GM21390 (cell line): ENCODE data around the gene RBM44.
"Not testable (repeated sequence)": the region's sequence is repeated elsewhere in the genome, so short reads cannot be mapped to it uniquely, and the experiment has no call there.

ENCODE experiments used
- ATAC-seq: cut with Tn5 transposase; IDR thresholded peaks from one replicate; pipeline ENCODE4 v1.9.1; 2021; ENCODE audit not compliant: unreplicated experiment

Gene RBM44, protein sequence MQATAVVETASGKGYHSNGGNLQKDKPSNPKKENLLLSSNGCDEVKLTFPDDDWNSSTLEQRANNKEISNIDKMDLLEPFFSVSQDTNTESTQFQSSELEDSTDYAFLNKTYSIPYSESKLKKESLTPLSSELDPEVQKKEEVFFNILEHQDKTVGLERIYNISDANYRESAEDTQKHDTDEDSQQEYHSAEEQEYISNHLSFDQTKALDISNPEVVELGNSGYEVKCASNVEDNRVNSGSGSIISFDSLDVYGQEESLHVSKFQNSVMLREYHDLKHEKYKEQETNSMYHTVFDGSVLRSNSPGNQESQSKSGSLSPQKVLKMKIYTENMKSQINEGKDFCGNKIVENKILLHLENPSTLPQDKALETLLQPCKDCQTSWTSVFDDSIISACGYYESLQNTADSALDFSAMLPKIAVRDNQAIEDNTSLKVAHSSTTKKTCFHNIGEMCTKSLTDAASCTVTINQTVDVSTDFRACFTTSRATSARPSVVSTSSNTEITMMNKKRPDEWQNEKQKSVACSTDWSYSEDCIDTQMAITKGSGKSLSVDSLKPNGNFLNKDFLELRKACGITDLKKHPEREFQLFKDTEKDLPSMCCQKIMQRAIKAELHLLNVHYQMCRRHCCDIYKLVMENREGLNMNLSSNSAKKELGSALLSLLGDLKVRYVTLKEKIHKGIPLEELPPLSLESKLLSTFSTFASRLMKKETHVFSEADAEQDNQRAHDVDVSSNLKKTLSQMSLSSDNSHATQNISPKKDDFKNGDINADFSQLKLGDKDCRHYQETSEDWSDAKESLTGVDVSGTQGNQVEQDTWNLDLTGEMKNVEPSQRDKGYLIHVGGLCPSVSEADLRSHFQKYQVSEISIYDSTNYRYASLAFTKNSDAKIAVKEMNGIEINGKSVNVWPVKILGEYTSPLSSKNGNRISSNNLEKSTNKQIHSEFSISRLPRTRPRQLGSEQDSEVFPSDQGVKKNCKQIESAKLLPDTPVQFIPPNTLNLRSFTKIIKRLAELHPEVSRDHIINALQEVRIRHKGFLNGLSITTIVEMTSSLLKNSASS

GRCh38 chr2:237798236-237799059, at the start of gene RBM44:
Gene RBM44 (plus strand): TSS chr2:237798779. CDS start chr2:237813610, 14,831 bp downstream.
- no peak for ATAC-seq

- no peak for ATAC-seq
Observed at GRCh38 chr2:237749002-237749401, 49.6 kb upstream of the RBM44 start.

- no peak for ATAC-seq
Observed at GRCh38 chr2:237749961-237750360, 48.6 kb upstream of the RBM44 start.

- ATAC-seq, result not testable (repeated sequence)
Observed at GRCh38 chr2:237750441-237750840, 48.1 kb upstream of the RBM44 start.

- ATAC-seq, result peak; percentile 99
Observed at GRCh38 chr2:237752761-237753165, 45.8 kb upstream of the RBM44 start.

- no peak for ATAC-seq
Observed at GRCh38 chr2:237754182-237754581, 44.4 kb upstream of the RBM44 start.

DNA sequence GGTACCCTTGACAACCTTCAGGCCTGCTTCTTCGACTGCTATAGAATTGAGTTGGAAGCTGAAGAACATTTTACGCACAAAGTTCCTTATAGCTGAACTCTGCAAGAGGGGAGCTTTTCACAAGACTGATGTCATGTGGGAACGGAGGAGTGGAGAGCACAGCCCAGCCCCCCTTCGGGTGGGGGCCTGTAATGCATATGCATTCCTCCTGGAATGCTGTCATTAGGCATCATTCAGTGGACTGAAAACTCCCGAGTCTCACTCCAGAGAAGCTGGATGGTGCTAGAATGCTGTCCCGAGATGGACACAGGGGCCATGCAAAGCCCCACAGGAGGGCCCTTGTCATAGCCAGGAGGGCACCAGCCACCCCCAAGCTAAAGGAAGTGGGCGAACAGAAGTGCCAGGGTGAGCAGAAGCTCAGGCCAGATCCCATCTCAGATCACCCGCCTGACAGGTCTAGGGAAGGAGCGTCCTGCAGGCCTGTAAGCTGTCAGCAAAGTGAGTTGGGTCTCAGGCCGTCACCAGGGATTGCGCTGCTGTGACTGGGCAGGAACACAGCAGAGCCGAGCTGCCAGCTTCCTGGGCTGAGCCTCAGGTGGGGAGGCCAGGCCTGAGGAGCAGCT, 43.8 kb upstream of the RBM44 start:
- no peak for ATAC-seq

GRCh38 chr2:237757616-237758015, 41.0 kb upstream of the RBM44 start:
- no peak for ATAC-seq

- ATAC-seq, result no peak
Observed at GRCh38 chr2:237758185-237758584, 40.4 kb upstream of the RBM44 start.

GRCh38 chr2:237759176-237759575, 39.4 kb upstream of the RBM44 start:
- ATAC-seq, result no peak

DNA sequence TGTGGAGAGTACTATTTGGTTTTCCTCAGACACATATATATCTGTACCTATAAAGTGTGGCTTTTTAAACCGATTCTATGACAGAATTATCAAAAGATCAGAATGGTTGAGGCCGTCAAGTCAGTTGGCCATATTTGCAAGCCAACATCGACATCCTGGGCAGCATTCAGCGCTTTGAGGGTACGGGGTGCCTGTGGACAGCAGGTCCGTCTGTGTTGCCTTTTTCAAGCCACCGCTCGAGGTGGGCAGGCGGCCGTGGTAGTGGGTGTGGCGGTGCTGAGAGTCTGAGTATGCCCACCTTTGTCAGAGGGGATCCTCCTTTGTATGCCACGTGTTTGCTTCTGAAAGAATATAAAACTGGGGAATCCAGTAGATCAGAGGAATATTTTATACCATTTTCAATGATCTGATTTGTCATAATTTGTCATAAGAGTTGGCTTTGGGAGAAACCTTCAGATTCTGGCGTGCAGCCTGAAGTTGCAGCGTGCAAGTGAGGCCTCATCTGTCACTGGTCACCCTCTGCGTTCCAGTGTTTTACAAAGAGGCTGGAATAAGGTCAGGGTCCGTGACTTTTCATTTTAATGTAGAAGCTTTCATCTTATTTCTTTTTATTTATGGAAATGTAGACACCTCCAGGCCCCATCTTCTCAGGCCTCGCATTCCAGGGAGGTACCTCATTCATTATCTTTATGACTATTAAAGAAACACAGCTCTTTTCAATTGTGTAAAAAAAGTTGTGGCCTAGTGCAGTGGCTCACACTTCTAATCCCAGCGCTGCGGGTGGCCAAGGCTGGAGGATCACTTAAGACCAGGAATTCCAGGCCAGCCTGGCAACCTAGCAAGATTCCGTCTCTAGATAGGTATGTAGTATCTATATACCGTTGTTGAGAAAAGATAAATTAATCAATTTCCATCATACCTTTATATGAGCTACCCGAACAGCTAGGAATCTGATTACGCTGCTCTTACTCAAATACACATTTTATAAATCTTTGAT, 37.8 kb upstream of the RBM44 start:
- ATAC-seq, result no peak

DNA sequence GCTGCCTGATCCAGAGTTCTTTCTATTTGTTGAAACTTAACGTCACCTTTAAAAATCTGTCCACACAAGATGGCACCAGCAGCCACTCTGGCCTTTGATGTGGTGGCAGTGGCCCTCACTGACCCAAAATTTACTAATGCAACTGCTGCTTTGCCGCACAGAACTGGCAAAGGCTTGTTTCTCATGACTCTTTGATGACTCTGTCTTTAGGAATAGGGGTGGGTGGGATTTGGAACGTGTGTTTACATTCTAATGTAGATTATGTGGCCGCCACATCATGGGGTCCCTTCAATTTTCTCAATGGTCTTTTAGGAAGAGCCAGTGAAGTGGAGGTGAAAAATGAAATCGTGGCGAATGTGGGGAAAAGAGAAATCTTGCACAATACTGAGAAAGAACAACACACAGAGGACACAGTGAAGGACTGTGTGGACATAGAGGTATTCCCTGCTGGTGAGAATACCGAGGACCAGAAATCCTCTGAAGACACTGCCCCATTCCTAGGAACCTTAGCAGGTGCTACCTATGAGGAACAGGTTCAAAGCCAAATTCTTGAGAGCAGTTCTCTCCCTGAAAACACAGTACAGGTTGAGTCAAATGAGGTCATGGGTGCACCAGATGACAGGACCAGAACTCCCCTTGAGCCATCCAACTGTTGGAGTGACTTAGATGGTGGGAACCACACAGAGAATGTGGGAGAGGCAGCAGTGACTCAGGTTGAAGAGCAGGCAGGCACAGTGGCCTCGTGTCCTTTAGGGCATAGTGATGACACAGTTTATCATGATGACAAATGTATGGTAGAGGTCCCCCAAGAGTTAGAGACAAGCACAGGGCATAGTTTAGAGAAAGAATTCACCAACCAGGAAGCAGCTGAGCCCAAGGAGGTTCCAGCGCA, 36.0 kb upstream of the RBM44 start:
- not testable (repeated sequence) for ATAC-seq

DNA sequence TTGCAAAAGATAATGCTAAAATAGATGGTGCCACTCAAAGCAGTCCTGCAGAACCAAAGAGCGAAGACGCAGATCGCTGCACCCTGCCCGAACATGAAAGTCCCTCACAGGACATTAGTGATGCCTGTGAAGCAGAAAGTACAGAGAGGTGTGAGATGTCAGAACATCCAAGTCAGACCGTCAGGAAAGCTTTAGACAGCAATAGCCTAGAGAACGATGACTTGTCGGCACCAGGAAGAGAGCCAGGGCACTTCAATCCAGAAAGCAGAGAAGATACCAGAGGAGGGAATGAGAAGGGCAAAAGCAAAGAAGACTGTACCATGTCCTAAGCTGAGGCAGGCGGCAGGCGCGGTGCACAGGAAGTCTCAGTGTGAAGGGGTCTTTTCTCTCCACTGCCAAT, 34.8 kb upstream of the RBM44 start:
- no peak for ATAC-seq

GRCh38 chr2:237765122-237765521, 33.5 kb upstream of the RBM44 start:
- not testable (repeated sequence) for ATAC-seq

DNA sequence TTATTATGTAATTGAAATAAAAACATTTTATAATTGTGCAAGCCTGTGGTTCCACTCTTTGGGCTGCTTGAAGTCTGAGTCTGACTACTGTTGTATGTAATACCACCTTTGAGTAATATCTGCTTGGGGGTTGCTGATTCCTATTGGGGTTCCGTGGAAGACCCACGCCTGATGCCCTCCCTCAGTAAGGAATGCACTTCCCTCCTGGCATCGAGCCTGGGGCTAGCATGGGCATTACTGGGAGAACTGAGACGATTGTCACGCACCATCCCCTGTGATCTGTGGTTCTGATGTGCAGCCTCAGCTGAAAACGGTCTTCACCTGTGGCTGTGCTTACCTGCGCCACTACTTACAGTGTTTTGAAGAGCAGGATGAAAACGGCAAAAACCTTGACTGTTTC, 32.7 kb upstream of the RBM44 start:
- ATAC-seq, result no peak

- no peak for ATAC-seq
Observed at GRCh38 chr2:237766340-237766739, 32.2 kb upstream of the RBM44 start.

- ATAC-seq, result no peak
Observed at GRCh38 chr2:237772513-237772912, 26.1 kb upstream of the RBM44 start.

DNA sequence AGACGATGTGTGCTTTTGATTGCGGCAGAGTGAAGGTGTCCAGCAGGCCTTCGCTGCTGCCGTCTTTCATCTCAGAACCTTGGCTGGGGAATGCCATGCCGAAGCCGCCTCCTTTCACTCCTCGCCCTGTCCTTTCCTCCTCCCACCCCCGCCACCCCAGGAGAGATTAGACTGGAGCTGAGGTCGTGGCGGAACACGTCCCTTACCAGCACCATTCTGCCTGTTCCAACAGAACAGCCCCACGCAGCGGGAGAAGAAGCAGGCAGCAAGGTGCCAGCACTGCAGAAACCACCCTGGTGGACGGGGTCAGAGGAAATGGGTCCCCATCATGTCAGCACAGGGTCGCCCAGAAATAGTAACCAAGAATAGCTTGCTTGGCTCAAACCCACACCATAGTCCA, 24.8 kb upstream of the RBM44 start:
- no peak for ATAC-seq
